H1 (cell line): ENCODE data around the gene SORCS3. TPM values are rescaled to one million over a fixed set of nuclear protein-coding genes. Genes with fewer than 3 reads are reported as not detected.

Experiments
- CTCF ChIA-PET: fragments of 300-600 bp; sonication (Branson Sonifier 250); formaldehyde crosslinking; loops from one replicate; lab custom pipeline; 2021; ENCODE audit not compliant: partially characterized antibody; lab: Charles Lee
- POLR2A ChIA-PET: fragments of 300-600 bp; sonication (Branson Sonifier 250); formaldehyde crosslinking; loops from one replicate; lab custom pipeline; 2021; ENCODE audit warnings: inconsistent platforms; ENCODE audit not compliant: partially characterized antibody; lab: Charles Lee
- DNase-seq, 2 experiments: peaks; one replicate each; pipeline versions ENCODE4 v3.0.0 to v3.0.0-alpha.2; 2010 to 2022; ENCODE audit warnings: low spot score in 2 of 2, low read depth in 1 of 2, mixed read lengths in 1 of 2
- FAIRE-seq: peaks from 2 replicates; lab custom pipeline; 2011; peaks lifted over from hg19 to GRCh38; lab: Jason Lieb, UNC
- H2AFZ ChIP-seq: 2 replicates; pipeline ENCODE4 v1.8.1; 2012; ENCODE audit warnings: low read length, inconsistent platforms
- H2AK5ac ChIP-seq: 2 replicates; pipeline ENCODE4 v1.6.1; 2013; ENCODE audit warnings: low read depth, low read length
- H2BK120ac ChIP-seq: replicated peaks from 2 replicates; pipeline ENCODE3; 2013; ENCODE audit warnings: low read depth, low read length, inconsistent platforms
- H2BK12ac ChIP-seq: 2 replicates; pipeline ENCODE4 v1.6.1; 2013; ENCODE audit warnings: low read depth, low read length
- H2BK15ac ChIP-seq: 2 replicates; pipeline ENCODE4 v1.6.1; 2013; ENCODE audit warnings: low read length
- H2BK20ac ChIP-seq: 2 replicates; pipeline ENCODE4 v1.6.1; 2013; ENCODE audit warnings: low read length
- H2BK5ac ChIP-seq: 2 replicates; pipeline ENCODE4 v1.6.1; 2013; ENCODE audit warnings: low read depth, low read length
- H3K14ac ChIP-seq: 2 replicates; pipeline ENCODE4 v1.6.1; 2013; ENCODE audit warnings: inconsistent platforms; ENCODE audit not compliant: insufficient read length
- H3K18ac ChIP-seq: 2 replicates; pipeline ENCODE4 v1.6.1; 2013; ENCODE audit warnings: low read length; ENCODE audit errors: extremely low read depth
- H3K23ac ChIP-seq: 2 replicates; pipeline ENCODE4 v1.6.1; 2013; ENCODE audit warnings: inconsistent platforms; ENCODE audit not compliant: insufficient read length
- H3K23me2 ChIP-seq: 2 replicates; pipeline ENCODE4 v1.6.1; 2013; ENCODE audit warnings: low read depth, low read length
- H3K27ac ChIP-seq: 2 replicates; pipeline ENCODE4 v1.6.1; 2011; ENCODE audit warnings: low read depth, low read length, inconsistent platforms
- H3K27me3 ChIP-seq, 4 experiments: replicated peaks in 1 of 4; 1 replicate in 1 of 4; 2 replicates in 3 of 4; pipeline versions ENCODE4 v1.6.1 to v1.8.1; 2011 to 2013; ENCODE audit warnings: low read length in 3 of 4, mild to moderate bottlenecking in 3 of 4, inconsistent platforms in 2 of 4, mixed read lengths in 2 of 4, moderate library complexity in 1 of 4; ENCODE audit not compliant: control insufficient read depth in 3 of 4, insufficient read depth in 3 of 4; ENCODE audit errors: extremely low read depth in 1 of 4
- H3K36me3 ChIP-seq, 4 experiments: 2 replicates each; pipeline versions ENCODE4 v1.6.1 to v1.8.1; 2011 to 2013; ENCODE audit warnings: mild to moderate bottlenecking in 4 of 4, low read length in 3 of 4, moderate library complexity in 2 of 4, control low read depth in 1 of 4, inconsistent platforms in 1 of 4; ENCODE audit not compliant: insufficient read depth in 4 of 4, control insufficient read depth in 2 of 4
- H3K4ac ChIP-seq: replicated peaks from 2 replicates; pipeline ENCODE3; 2013; ENCODE audit warnings: low read length, low read depth, mixed read lengths, inconsistent platforms; ENCODE audit not compliant: insufficient read length
- H3K4me1 ChIP-seq, 4 experiments: replicated peaks in 1 of 4; 1 replicate in 1 of 4; 2 replicates in 3 of 4; pipeline versions ENCODE4 v1.6.1 to v1.8.1; 2011 to 2013; ENCODE audit warnings: low read length in 3 of 4, inconsistent platforms in 2 of 4, mixed read lengths in 1 of 4; ENCODE audit not compliant: insufficient read depth in 4 of 4, control insufficient read depth in 3 of 4
- H3K4me2 ChIP-seq, 2 experiments: 2 replicates each; pipeline versions ENCODE4 v1.6.1 to v1.8.1; 2011 to 2013; ENCODE audit warnings: low read depth in 2 of 2, low read length in 2 of 2, control low read depth in 1 of 2, inconsistent platforms in 1 of 2, mild to moderate bottlenecking in 1 of 2; ENCODE audit not compliant: insufficient read depth in 1 of 2
- H3K4me3 ChIP-seq, 4 experiments: fragments of 200-600, 300-600 bp in 1 of 4; sonication (generic), shearing (Covaris generic), sonication (Bioruptor Twin) in 1 of 4; 2 replicates each; pipeline versions ENCODE4 v1.5.1 to v1.8.1; 2011 to 2016; ENCODE audit warnings: low read length in 4 of 4, low read depth in 3 of 4, control low read depth in 2 of 4, inconsistent platforms in 2 of 4, mild to moderate bottlenecking in 2 of 4, mixed read lengths in 1 of 4, moderate library complexity in 1 of 4; ENCODE audit not compliant: insufficient read depth in 2 of 4; ENCODE audit errors: extremely low read depth in 1 of 4
- H3K56ac ChIP-seq: replicated peaks from 2 replicates; pipeline ENCODE3; 2013; ENCODE audit warnings: low read depth, mild to moderate bottlenecking, mixed read lengths, low read length, inconsistent platforms; ENCODE audit not compliant: insufficient read length
- H3K79me1 ChIP-seq: 2 replicates; pipeline ENCODE4 v1.6.1; 2013; ENCODE audit warnings: low read depth, low read length, control low read depth
- H3K79me2 ChIP-seq, 2 experiments: 2 replicates each; pipeline versions ENCODE4 v1.6.1 to v1.8.1; 2012 to 2013; ENCODE audit warnings: low read length in 2 of 2, mild to moderate bottlenecking in 2 of 2, inconsistent platforms in 1 of 2; ENCODE audit not compliant: insufficient read depth in 2 of 2, control insufficient read depth in 1 of 2
- H3K9ac ChIP-seq, 4 experiments: replicated peaks in 1 of 4; 1 replicate in 1 of 4; 2 replicates in 3 of 4; pipeline versions ENCODE4 v1.6.1 to v1.8.1; 2011 to 2013; ENCODE audit warnings: low read depth in 3 of 4, low read length in 3 of 4, control low read depth in 2 of 4, mild to moderate bottlenecking in 2 of 4, moderate library complexity in 2 of 4, inconsistent platforms in 1 of 4; ENCODE audit errors: extremely low read depth in 1 of 4
- H3K9me3 ChIP-seq, 2 experiments: 2 replicates each; pipeline versions ENCODE4 v1.6.1 to v1.8.1; 2012 to 2013; ENCODE audit warnings: mild to moderate bottlenecking in 2 of 2, moderate library complexity in 2 of 2, control low read depth in 1 of 2, inconsistent platforms in 1 of 2, low read depth in 1 of 2, low read length in 1 of 2, mixed read lengths in 1 of 2; ENCODE audit not compliant: insufficient read depth in 2 of 2
- H4K20me1 ChIP-seq, 2 experiments: replicated peaks in 1 of 2; 2 replicates each; pipeline versions ENCODE3 to v1.8.1; 2011 to 2013; ENCODE audit warnings: inconsistent platforms in 2 of 2, low read length in 2 of 2, mild to moderate bottlenecking in 1 of 2; ENCODE audit not compliant: insufficient read depth in 2 of 2, control insufficient read depth in 1 of 2
- H4K5ac ChIP-seq: 2 replicates; pipeline ENCODE4 v1.6.1; 2013; ENCODE audit warnings: low read length, low read depth, mixed read lengths, inconsistent platforms; ENCODE audit not compliant: insufficient read length
- H4K8ac ChIP-seq: 2 replicates; pipeline ENCODE4 v1.8.0; 2013; ENCODE audit warnings: mild to moderate bottlenecking, moderate library complexity, low read length, inconsistent platforms; ENCODE audit not compliant: insufficient read depth; ENCODE audit errors: extremely low read depth
- H4K91ac ChIP-seq: replicated peaks from 2 replicates; pipeline ENCODE3; 2013; ENCODE audit warnings: low read length, mixed read lengths, inconsistent platforms; ENCODE audit not compliant: insufficient read length
- CREB1 ChIP-seq: IDR thresholded peaks from 2 replicates; pipeline ENCODE4 v1.6.1; 2012; ENCODE audit warnings: inconsistent platforms
- GABPA ChIP-seq: IDR thresholded peaks from 2 replicates; pipeline ENCODE4 v1.6.1; 2011; ENCODE audit warnings: mild to moderate bottlenecking, low read length, moderate library complexity, borderline replicate concordance; ENCODE audit not compliant: insufficient read depth
- HDAC2 ChIP-seq, 2 experiments: fragments of 300-600 bp in 1 of 2; sonication (generic) in 1 of 2; IDR thresholded peaks; 2 replicates each; pipeline ENCODE4 v1.6.1; 2011 to 2012; ENCODE audit warnings: low read depth in 2 of 2, low read length in 2 of 2, mild to moderate bottlenecking in 2 of 2, moderate library complexity in 2 of 2, borderline replicate concordance in 1 of 2, inconsistent platforms in 1 of 2
- HDAC6 ChIP-seq: IDR thresholded peaks from one replicate; pipeline ENCODE4 v1.7.1; 2012; ENCODE audit warnings: low read depth, mild to moderate bottlenecking, inconsistent platforms, low read length, moderate library complexity
- KDM5A ChIP-seq: fragments of 200-600 bp; IDR thresholded peaks from 2 replicates; pipeline ENCODE4 v1.7.1; 2012; ENCODE audit warnings: mild to moderate bottlenecking, low read length, inconsistent platforms, mixed read lengths
- MAX ChIP-seq: IDR thresholded peaks from 2 replicates; pipeline ENCODE4 v1.6.1; 2012; ENCODE audit warnings: inconsistent platforms
- RAD21 ChIP-seq, 2 experiments: IDR thresholded peaks in 1 of 2; conservative IDR thresholded peaks in 1 of 2; 2 replicates each; pipeline ENCODE4 v1.6.1; 2011; ENCODE audit warnings: low read depth in 2 of 2, low read length in 2 of 2, improper control_type of control experiment in 1 of 2, inconsistent platforms in 1 of 2, mild to moderate bottlenecking in 1 of 2, moderate library complexity in 1 of 2
- RFX5 ChIP-seq: IDR thresholded peaks from 2 replicates; pipeline ENCODE4 v1.6.1; 2011; ENCODE audit warnings: low read depth, low read length, improper control_type of control experiment, borderline replicate concordance
- SAP30 ChIP-seq: fragments of 300-600 bp; sonication (generic); IDR thresholded peaks from 2 replicates; pipeline ENCODE4 v1.7.1; 2012; ENCODE audit warnings: low read length, moderate library complexity, mild to moderate bottlenecking, inconsistent platforms; ENCODE audit not compliant: insufficient read depth, insufficient replicate concordance
- SIN3A ChIP-seq, 2 experiments: IDR thresholded peaks in 1 of 2; conservative IDR thresholded peaks in 1 of 2; 2 replicates each; pipeline ENCODE4 v1.6.1; 2011 to 2012; ENCODE audit warnings: low read length in 2 of 2, improper control_type of control experiment in 1 of 2, low read depth in 1 of 2, mild to moderate bottlenecking in 1 of 2
- TAF7 ChIP-seq: optimal IDR thresholded peaks from 2 replicates; pipeline ENCODE3; 2011; ENCODE audit warnings: low read depth, mild to moderate bottlenecking, inconsistent platforms, low read length, moderate library complexity, borderline replicate concordance
- WGBS, 2 experiments: shearing (Covaris generic) in 1 of 2; methylation state at CpG; one replicate each; pipeline versions ENCODE4 v1.1.6 to v1.1.7; 2013 to 2015; ENCODE audit warnings: low lambda C conversion rate in 2 of 2, mixed read lengths in 2 of 2, inconsistent platforms in 1 of 2, low coverage in 1 of 2, missing lambda C conversion rate in 1 of 2; ENCODE audit not compliant: insufficient replicate concordance in 2 of 2, insufficient coverage in 1 of 2, insufficient read length in 1 of 2; ENCODE audit errors: extremely low coverage in 1 of 2, missing lambda C conversion rate in 1 of 2; 5-methylcytosine and 5-hydroxymethylcytosine counted together
- polyA plus RNA-seq, 7 experiments: library from polyadenylated mRNA; depleted of rRNA in 3 of 7; stranded (reverse) in 5 of 7; unstranded in 2 of 7; fragments of >200 nt in 5 of 7; fragments of 200-250 nt in 2 of 7; gene quantifications; 1 replicate in 5 of 7; 2 replicates in 1 of 7; 4 replicates in 1 of 7; pipeline versions ENCODE4 v1.2.1 to v1.2.3, GENCODE V29; 2011 to 2013; ENCODE audit warnings: missing spikeins in 2 of 7, mixed read lengths in 2 of 7
- total RNA-seq: library from RNA; stranded (reverse); fragmentation: NEBNext Ultra II Directional; extraction: Animal tissue kit (Norgen Biotek cat#: 25700); gene quantifications from 2 replicates; pipeline ENCODE4 v1.2.1, GENCODE V29; 2021

Gene SORCS3
- total and polyA plus RNA-seq, 2 of the 8 experiments (the other 6 are each of a cell fraction or from before 2014, with no cell fraction given), result 0.26 to 0.88 TPM

GRCh38 chr10:104824380-104825006 is 183.4 kb downstream of the SORCS3 start:
- WGBS, 2 experiments, result 36% methylated on average over 6 of the region's 6 CpGs; no CpG with 5 or more reads in 1 of the 2 experiments
- POLR2A ChIA-PET, result no interaction called here
- no peaks in the 10 kb centered on the region for H3K79me2 ChIP-seq

More at GRCh38 chr10:104824380-104825006, 183.4 kb downstream of the SORCS3 start:
- no peak overlapping the region for H2AK5ac ChIP-seq
- TF ChIP-seq SIN3A (conservative IDR thresholded peaks at IDR 0.05 in 1 of 2, IDR thresholded peaks at IDR 0.05 in 1 of 2; ENCODE audit: low read depth in 1 of 2, low read length in 2 of 2) (peak; percentile 98 to 99), TAF7 (peak; percentile 96), HDAC2 (IDR thresholded peaks at IDR 0.05; ENCODE audit: borderline replicate concordance in 1 of 2, low read depth in 2 of 2, low read length in 2 of 2) (peak; percentile 90 to 96; a peak in 3 of 4 replicates), RFX5 (no peak), KDM5A (no peak), CREB1 (peak; percentile 23; the same call in 1 of the 2 replicates), SAP30 (peak; percentile 98), HDAC6 (no peak), GABPA (0 out of 2 replicates have a peak, but pooled peaks have one; percentile 23), RAD21 (IDR thresholded peaks at IDR 0.05 in 1 of 2, conservative IDR thresholded peaks at IDR 0.05 in 1 of 2; ENCODE audit: low read depth in 2 of 2, low read length in 2 of 2) (0 out of 4 replicates have a peak, but pooled peaks of 1 of the 2 experiments have one; percentile 18), MAX (peak; percentile 53)
- H2BK15ac ChIP-seq, result no peak overlapping the region
- no peak overlapping the region for H2AFZ ChIP-seq
- H3K4me1 ChIP-seq, result no peaks in the 10 kb centered on the region
- H4K8ac ChIP-seq, result no peak overlapping the region
- no peak overlapping the region for H3K9ac ChIP-seq
- no peak overlapping the region for H3K4me3 ChIP-seq
- no peak overlapping the region for H3K56ac ChIP-seq
- no peak overlapping the region for H3K18ac ChIP-seq
- FAIRE-seq (peak; percentile 55), DNase-seq (peak; percentile 23 to 80)
- H2BK20ac ChIP-seq, result no peak overlapping the region
- CTCF ChIA-PET, result interaction anchor here (0.6 kb wide), 1 partner anchor 102 kb away, joined by 3 read pairs; no protein-coding TSS in a partner anchor
- H3K27me3 ChIP-seq, result no peaks in the 10 kb centered on the region
- H3K36me3 ChIP-seq, result no peaks in the 10 kb centered on the region
- no peak overlapping the region for H3K14ac ChIP-seq
- H2BK5ac ChIP-seq, result no peak overlapping the region
- no peak overlapping the region for H3K23ac ChIP-seq
- H3K4me2 ChIP-seq, result no peak overlapping the region
- no peak overlapping the region for H2BK120ac ChIP-seq
- no peaks in the 10 kb centered on the region for H3K79me1 ChIP-seq
- H3K4ac ChIP-seq, result no peak overlapping the region
- peaks cover 0 to 4% of the 10 kb centered on the region in 2 experiments for H4K20me1 ChIP-seq
- no peak overlapping the region for H4K91ac ChIP-seq
- no peak overlapping the region for H3K27ac ChIP-seq
- no peaks in the 10 kb centered on the region for H3K23me2 ChIP-seq
- no peak overlapping the region for H2BK12ac ChIP-seq
- no peak overlapping the region for H4K5ac ChIP-seq
- 0 out of 4 replicates have a peak, but pooled peaks cover 0 to 2% of the 10 kb centered on the region in 2 experiments for H3K9me3 ChIP-seq
